ENCODE results near the gene GLT1D1. TPM values are rescaled to one million over a fixed set of nuclear protein-coding genes. Genes with fewer than 3 reads are reported as not detected.
A peak's percentile ranks its signal among the peaks of the same experiment; 100 is the strongest.

Gene GLT1D1
- total and polyA plus RNA-seq, 8 donors, result 1.0 to 17.6 (median 2.6) TPM

- Histone ChIP-seq H3K27me3 (no peaks in the 10 kb centered on the region), H3K9me3 (no peaks in the 10 kb centered on the region), H3K4me3 (no peak overlapping the region), H3K27ac (peak overlapping the region in 1 of 2 donors; percentile 70), H3K4me1 (peaks cover 4 to 44% of the 10 kb centered on the region in 2 donors), H3K36me3 (peaks cover 0 to 62% of the 10 kb centered on the region in 2 donors)
- ATAC-seq (peak; percentile 71), DNase-seq (no peak)
- no peak for TF ChIP-seq CTCF (IDR thresholded peaks at IDR 0.05)
- intact Hi-C loops (cut with DNase I), result no loop called here
Observed at GRCh38 chr12:128807161-128807724, 46.0 kb upstream of the GLT1D1 start.

- H3K4me3 ChIP-seq, result no peak overlapping the region
- H3K27ac ChIP-seq, result no peak overlapping the region
- no peak for ATAC-seq
- DNase-seq, result no peak
- no peaks in the 10 kb centered on the region for H3K27me3 ChIP-seq
- intact Hi-C loops (cut with DNase I), result no loop called here
- no peak for TF ChIP-seq CTCF (IDR thresholded peaks at IDR 0.05)
- H3K9me3 ChIP-seq, result no peaks in the 10 kb centered on the region
- H3K4me1 ChIP-seq, result peaks cover 4 to 44% of the 10 kb centered on the region in 2 donors
- H3K36me3 ChIP-seq, result peaks cover 0 to 63% of the 10 kb centered on the region in 2 donors
Observed at GRCh38 chr12:128808651-128809050, 44.6 kb upstream of the GLT1D1 start.

- Histone ChIP-seq H3K27ac (peak overlapping the region in 1 of 2 donors; percentile 30), H3K4me3 (no peak overlapping the region), H3K36me3 (peaks cover 0 to 57% of the 10 kb centered on the region in 2 donors), H3K4me1 (peaks cover 4 to 45% of the 10 kb centered on the region in 2 donors), H3K9me3 (no peaks in the 10 kb centered on the region), H3K27me3 (no peaks in the 10 kb centered on the region)
- no peak for TF ChIP-seq CTCF (IDR thresholded peaks at IDR 0.05)
- peak; percentile 56 for ATAC-seq
- intact Hi-C loops (cut with DNase I), result no loop called here
- no peak for DNase-seq
Observed at GRCh38 chr12:128810182-128811127, 42.8 kb upstream of the GLT1D1 start.

- TF ChIP-seq CTCF (IDR thresholded peaks at IDR 0.05), result no peak
- intact Hi-C loops (cut with DNase I), result no loop called here
- H3K36me3 ChIP-seq, result peaks cover 0 to 54% of the 10 kb centered on the region in 2 donors
- H3K27me3 ChIP-seq, result no peaks in the 10 kb centered on the region
- H3K27ac ChIP-seq, result no peak overlapping the region
- peaks cover 4 to 53% of the 10 kb centered on the region in 2 donors for H3K4me1 ChIP-seq
- no peak for DNase-seq
- no peaks in the 10 kb centered on the region for H3K9me3 ChIP-seq
- H3K4me3 ChIP-seq, result no peak overlapping the region
- no peak for ATAC-seq
Observed at GRCh38 chr12:128811806-128812205, 41.5 kb upstream of the GLT1D1 start.

- no peak overlapping the region for H3K27ac ChIP-seq
- H3K27me3 ChIP-seq, result no peaks in the 10 kb centered on the region
- peaks cover 0 to 38% of the 10 kb centered on the region in 2 donors for H3K36me3 ChIP-seq
- TF ChIP-seq CTCF (IDR thresholded peaks at IDR 0.05), result no peak
- no peak for ATAC-seq
- H3K9me3 ChIP-seq, result no peaks in the 10 kb centered on the region
- no peak overlapping the region for H3K4me3 ChIP-seq
- intact Hi-C loops (cut with DNase I), result no loop called here
- DNase-seq, result no peak
- peaks cover 6 to 53% of the 10 kb centered on the region in 2 donors for H3K4me1 ChIP-seq
Observed at GRCh38 chr12:128813392-128813791, 39.9 kb upstream of the GLT1D1 start.
